Omental fat pad (tissue), 4 donors: ENCODE results near the gene DAPK1. TPM values are rescaled to one million over a fixed set of nuclear protein-coding genes. Genes with fewer than 3 reads are reported as not detected.

ENCODE experiments used
- ATAC-seq: fragments of 150-250 bp; one replicate; pipeline ENCODE4 v1.9.1; 2016; ENCODE audit warnings: mild to moderate bottlenecking, moderate library complexity; ENCODE audit not compliant: low FRiP score
- DNase-seq: peaks from one replicate; pipeline ENCODE4 v3.0.0-alpha.2; 2019; ENCODE audit warnings: low spot score
- CTCF ChIP-seq, 3 donors: fragments of 450-650 bp; IDR thresholded peaks; one replicate each; pipeline ENCODE4 v1.5.1; 2016 to 2017; ENCODE audit warnings: antibody characterized with exemption in 3 of 3, mild to moderate bottlenecking in 3 of 3, moderate library complexity in 2 of 3
- total RNA-seq, 4 donors: library from RNA; depleted of rRNA; stranded (reverse); fragments of >200 nt; gene quantifications; one replicate each; pipeline ENCODE4 v1.1.0, GENCODE V29; 2016

Gene DAPK1
- total RNA-seq, 4 donors from 2014 or later, result 56.1 to 214 (median 88.1) TPM

- DNase-seq (no peak), ATAC-seq (no peak)
- TF ChIP-seq CTCF (IDR thresholded peaks at IDR 0.05), result no peak
Observed at GRCh38 chr9:87664153-87665060, 166.7 kb downstream of the DAPK1 start.

GRCh38 chr9:87665505-87665904 lies 167.8 kb downstream of the DAPK1 start:
- DNase-seq (no peak), ATAC-seq (no peak)
- TF ChIP-seq CTCF (IDR thresholded peaks at IDR 0.05), result no peak

GRCh38 chr9:87667164-87667738 lies 169.6 kb downstream of the DAPK1 start:
- ATAC-seq (no peak), DNase-seq (no peak)
- TF ChIP-seq CTCF (IDR thresholded peaks at IDR 0.05), result no peak

- no peak for TF ChIP-seq CTCF (IDR thresholded peaks at IDR 0.05)
- no peak for ATAC-seq
- no peak for DNase-seq
Observed at GRCh38 chr9:87668222-87668621, 170.6 kb downstream of the DAPK1 start.

GRCh38 chr9:87668722-87669121 lies 171.1 kb downstream of the DAPK1 start:
- no peak for DNase-seq
- TF ChIP-seq CTCF (IDR thresholded peaks at IDR 0.05), result no peak
- no peak for ATAC-seq

- TF ChIP-seq CTCF (IDR thresholded peaks at IDR 0.05), result no peak
- DNase-seq (no peak), ATAC-seq (no peak)
Observed at GRCh38 chr9:87670572-87671264, 173.1 kb downstream of the DAPK1 start.
